Peyer's patch (tissue), 4 donors: ENCODE results near the gene PSMG4. TPM values are rescaled to one million over a fixed set of nuclear protein-coding genes. Genes with fewer than 3 reads are reported as not detected.

Experiments used
- DNase-seq, 3 donors: peaks; one replicate each; pipeline ENCODE4 v3.0.0-alpha.2; 2017 to 2019
- H3K27ac ChIP-seq, 4 donors: fragments of 200-600 bp; sonication (generic); one replicate each; pipeline ENCODE4 v1.5.1; 2016 to 2019
- H3K27me3 ChIP-seq, 2 donors: fragments of 200-600 bp; sonication (generic); one replicate each; pipeline ENCODE4 v1.5.1; 2019
- H3K36me3 ChIP-seq, 3 donors: fragments of 200-600 bp; sonication (generic); one replicate each; pipeline ENCODE4 v1.5.1; 2016 to 2019
- H3K4me1 ChIP-seq, 4 donors: fragments of 200-600 bp; sonication (generic); one replicate each; pipeline ENCODE4 v1.5.1; 2016 to 2019
- H3K4me3 ChIP-seq, 4 donors: fragments of 200-600 bp; sonication (generic); 1 replicate in 3 of 4; 2 replicates in 1 of 4; pipeline ENCODE4 v1.5.1; 2016 to 2019; ENCODE audit warnings: mild to moderate bottlenecking in 1 of 4
- H3K9me3 ChIP-seq, 4 donors: fragments of 200-600 bp; sonication (generic); one replicate each; pipeline ENCODE4 v1.5.1; 2016 to 2019; ENCODE audit warnings: mild to moderate bottlenecking in 1 of 4
- CTCF ChIP-seq, 6 experiments: fragments of 450-650 bp in 4 of 6; fragments of 200-600 bp in 2 of 6; sonication (generic) in 1 of 6; IDR thresholded peaks; one replicate each; pipeline ENCODE4 v1.5.1; 2017 to 2019; ENCODE audit warnings: antibody characterized with exemption in 6 of 6, mild to moderate bottlenecking in 3 of 6, moderate library complexity in 1 of 6
- POLR2A ChIP-seq, 2 donors: fragments of 450-650 bp; IDR thresholded peaks; one replicate each; pipeline ENCODE4 v1.5.1; 2017; ENCODE audit warnings: antibody characterized with exemption in 2 of 2, mild to moderate bottlenecking in 2 of 2, moderate library complexity in 2 of 2
- total RNA-seq, 4 donors: library from RNA; depleted of rRNA; stranded (reverse); fragments of >200 nt; gene quantifications; one replicate each; pipeline ENCODE4 v1.1.0, GENCODE V29; 2016

The PSMG4 gene, protein sequence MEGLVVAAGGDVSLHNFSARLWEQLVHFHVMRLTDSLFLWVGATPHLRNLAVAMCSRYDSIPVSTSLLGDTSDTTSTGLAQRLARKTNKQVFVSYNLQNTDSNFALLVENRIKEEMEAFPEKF
- 10 to 100 TPM in 3 of 4 donors, 1 to 10 TPM in 1; 6.6 to 16.8 (median 15.9) TPM for total RNA-seq

DNA sequence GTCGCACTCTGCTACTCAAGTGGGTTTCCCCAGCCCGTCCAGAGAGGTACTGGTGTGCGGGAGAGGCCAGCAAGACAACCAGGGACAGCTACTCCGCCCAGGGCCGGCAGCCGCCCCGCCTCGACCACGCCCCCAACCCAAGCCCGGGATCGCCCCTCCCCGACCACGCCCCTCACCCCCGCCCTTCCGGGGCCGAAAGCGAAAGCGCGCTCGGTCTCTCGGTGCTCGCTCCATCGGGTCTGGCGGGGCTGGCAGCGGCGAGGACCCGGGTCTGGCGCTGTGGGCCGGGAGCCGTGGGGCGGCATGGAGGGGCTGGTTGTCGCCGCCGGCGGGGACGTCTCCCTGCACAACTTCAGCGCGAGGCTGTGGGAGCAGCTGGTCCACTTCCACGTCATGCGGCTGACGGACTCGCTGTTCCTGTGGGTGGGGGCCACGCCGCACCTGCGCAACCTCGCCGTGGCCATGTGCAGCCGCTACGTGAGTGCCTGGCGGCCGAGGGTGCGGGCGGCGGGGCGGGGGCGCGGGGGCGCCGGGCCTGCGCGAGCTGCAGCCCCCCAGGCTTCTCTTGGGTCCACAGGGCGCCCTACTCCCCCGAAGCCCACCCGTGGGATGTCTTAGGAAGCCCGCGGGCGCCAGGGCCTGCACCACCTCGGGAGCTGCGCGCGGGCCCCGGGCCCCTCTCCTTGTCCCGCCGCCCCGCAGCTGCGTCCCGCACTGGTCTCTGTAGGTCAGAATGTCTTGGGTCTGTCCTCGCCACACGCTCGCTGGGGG, at the start of gene PSMG4:
Gene PSMG4, plus strand, starts transcription at position 228 of the 771 bp plus-strand sequence. Its CDS starts 76 bp downstream, at position 304.
- Histone ChIP-seq H3K36me3 (peaks cover 0 to 5% (median 0%) of the 10 kb centered on the region in 3 donors), H3K27me3 (no peaks in the 10 kb centered on the region), H3K4me3 (peak within 1 kb of the TSS; percentile 81 to 99 (median 93)), H3K4me1 (peaks cover 0 to 25% (median 6%) of the 10 kb centered on the region in 4 donors), H3K9me3 (no peaks in the 10 kb centered on the region), H3K27ac (peak within 1 kb of the TSS; percentile 62 to 87 (median 82))
- TF ChIP-seq POLR2A (IDR thresholded peaks at IDR 0.05) = peak; percentile 49 to 56
- no peak for TF ChIP-seq CTCF (IDR thresholded peaks at IDR 0.05)
- peak; percentile 90 to 99 (median 97) for DNase-seq

- Histone ChIP-seq H3K36me3 (no peaks in the 10 kb centered on the region), H3K4me1 (peaks cover 0 to 4% (median 0%) of the 10 kb centered on the region in 4 donors), H3K4me3 (no peak overlapping the region), H3K9me3 (no peaks in the 10 kb centered on the region), H3K27me3 (no peaks in the 10 kb centered on the region), H3K27ac (no peak overlapping the region)
- peak in 2 of 3 donors; percentile 58 to 64 for DNase-seq
- TF ChIP-seq POLR2A (IDR thresholded peaks at IDR 0.05) (no peak), CTCF (IDR thresholded peaks at IDR 0.05) (no peak)
Observed at GRCh38 chr6:3209114-3210023, 49.4 kb upstream of the PSMG4 start.

DNA sequence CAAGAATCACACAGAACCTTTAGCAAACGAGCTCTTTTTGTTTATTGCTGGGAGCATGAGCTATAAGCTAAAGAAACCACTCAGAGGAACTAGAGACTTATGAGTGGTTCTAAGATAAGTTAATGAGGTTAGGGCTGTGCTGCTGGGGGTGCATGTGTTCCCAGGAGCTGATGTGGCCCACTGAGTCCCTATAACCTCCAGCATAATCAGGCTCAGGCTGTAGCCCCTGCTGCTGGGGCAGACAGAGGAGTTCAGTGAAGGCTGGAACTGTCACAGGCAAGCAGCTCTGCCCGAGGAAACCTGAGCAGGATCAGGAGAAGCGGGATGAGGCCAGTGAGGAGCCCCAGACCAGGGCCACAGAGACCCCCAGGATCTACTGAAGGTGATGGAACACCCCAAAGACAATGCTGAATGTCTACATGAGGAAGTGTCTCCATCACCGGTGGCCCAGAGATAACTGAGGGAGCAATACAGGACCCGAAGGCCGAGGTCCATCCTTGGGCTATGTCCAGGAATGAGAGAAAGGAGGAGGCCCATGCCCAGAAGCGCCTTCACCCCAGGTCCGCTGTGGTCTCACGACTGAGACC, 48.6 kb upstream of the PSMG4 start:
- TF ChIP-seq CTCF (IDR thresholded peaks at IDR 0.05) (no peak), POLR2A (IDR thresholded peaks at IDR 0.05) (no peak)
- Histone ChIP-seq H3K4me1 (peaks cover 0 to 4% (median 0%) of the 10 kb centered on the region in 4 donors), H3K4me3 (no peak overlapping the region), H3K9me3 (no peaks in the 10 kb centered on the region), H3K36me3 (no peaks in the 10 kb centered on the region), H3K27me3 (no peaks in the 10 kb centered on the region), H3K27ac (no peak overlapping the region)
- no peak for DNase-seq

DNA sequence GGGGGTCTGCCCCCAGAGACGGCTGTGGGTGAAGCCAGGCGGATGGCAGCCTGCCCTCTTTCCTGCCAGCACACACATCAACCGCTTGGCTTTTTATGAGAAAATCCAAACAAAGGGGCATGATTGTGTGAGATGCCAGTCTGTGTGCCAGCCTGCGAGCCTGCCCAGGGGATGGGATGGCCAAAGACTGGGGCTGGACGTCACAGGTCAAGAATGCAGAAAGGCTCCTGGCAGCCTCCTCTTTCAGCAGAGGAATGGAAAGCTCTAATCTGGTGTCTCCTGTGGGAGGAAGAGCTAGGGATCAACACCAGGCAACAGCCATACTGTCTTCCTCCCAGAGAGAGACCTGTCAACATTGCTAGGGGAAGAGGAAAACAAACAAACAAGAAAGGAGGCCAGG, 47.1 kb upstream of the PSMG4 start:
- no peaks in the 10 kb centered on the region for H3K36me3 ChIP-seq
- H3K9me3 ChIP-seq = no peaks in the 10 kb centered on the region
- no peak for TF ChIP-seq POLR2A (IDR thresholded peaks at IDR 0.05)
- TF ChIP-seq CTCF (IDR thresholded peaks at IDR 0.05) = no peak
- no peak overlapping the region for H3K27ac ChIP-seq
- H3K4me1 ChIP-seq = peaks cover 0 to 4% (median 0%) of the 10 kb centered on the region in 4 donors
- no peak overlapping the region for H3K4me3 ChIP-seq
- no peaks in the 10 kb centered on the region for H3K27me3 ChIP-seq
- no peak for DNase-seq

DNA sequence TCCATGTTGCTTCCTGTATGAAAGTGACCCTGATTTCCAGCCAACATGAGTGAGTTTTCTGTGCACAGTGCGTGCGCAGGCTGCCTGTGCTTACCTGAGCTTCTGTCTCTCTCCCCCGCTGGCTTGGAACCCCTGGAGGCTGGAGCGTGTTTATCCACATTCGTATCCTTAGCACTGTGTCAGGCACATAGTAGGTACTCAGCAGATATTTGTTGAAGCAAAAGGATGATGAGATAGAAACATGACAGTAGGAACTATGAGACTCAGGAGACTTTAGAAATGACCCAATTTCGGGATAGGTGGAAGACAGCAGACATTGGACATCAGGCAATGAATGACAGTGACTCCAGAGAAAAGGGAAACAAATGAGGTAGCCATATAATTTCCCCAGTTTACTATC, 46.5 kb upstream of the PSMG4 start:
- TF ChIP-seq CTCF (IDR thresholded peaks at IDR 0.05) = no peak
- no peak for TF ChIP-seq POLR2A (IDR thresholded peaks at IDR 0.05)
- no peak overlapping the region for H3K4me3 ChIP-seq
- H3K4me1 ChIP-seq = peaks cover 0 to 4% (median 0%) of the 10 kb centered on the region in 4 donors
- H3K27me3 ChIP-seq = no peaks in the 10 kb centered on the region
- H3K36me3 ChIP-seq = no peaks in the 10 kb centered on the region
- no peak overlapping the region for H3K27ac ChIP-seq
- no peak for DNase-seq
- no peaks in the 10 kb centered on the region for H3K9me3 ChIP-seq
